Neural cell (in vitro differentiated cells): ENCODE data around the gene EHMT1. TPM values are rescaled to one million over a fixed set of nuclear protein-coding genes. Genes with fewer than 3 reads are reported as not detected.

Experiments used
- H2AFZ ChIP-seq: fragments of 200-600, 300-800 bp; sonication (generic), shearing (Covaris generic); 2 replicates; pipeline ENCODE4 v1.6.0; 2014; ENCODE audit warnings: low read depth, mild to moderate bottlenecking, antibody characterized with exemption, low read length, moderate library complexity
- H3F3A ChIP-seq: fragments of 200-600 bp; shearing (Covaris generic); 2 replicates; pipeline ENCODE4 v1.6.1; 2016; ENCODE audit warnings: mild to moderate bottlenecking, moderate library complexity, mixed read lengths, antibody characterized with exemption, low read length; ENCODE audit not compliant: insufficient read depth, poor library complexity, severe bottlenecking
- H3K27ac ChIP-seq: fragments of 200-600, 300-800 bp; sonication (generic), shearing (Covaris generic); 2 replicates; pipeline ENCODE4 v1.5.1; 2014; ENCODE audit warnings: mild to moderate bottlenecking, low read length, moderate library complexity
- H3K27me3 ChIP-seq: fragments of 300-800, 200-600 bp; sonication (generic), shearing (Covaris generic); 2 replicates; pipeline ENCODE4 v1.6.0; 2014; ENCODE audit warnings: mild to moderate bottlenecking, low read depth, low read length, moderate library complexity; ENCODE audit not compliant: insufficient read depth
- H3K36me3 ChIP-seq: fragments of 300-800, 200-600 bp; sonication (generic), shearing (Covaris generic); 2 replicates; pipeline ENCODE4 v1.5.1; 2014; ENCODE audit warnings: mild to moderate bottlenecking, antibody characterized with exemption, low read length, moderate library complexity; ENCODE audit not compliant: insufficient read depth
- H3K4me2 ChIP-seq: fragments of 300-800, 200-600 bp; sonication (generic), shearing (Covaris generic); 2 replicates; pipeline ENCODE4 v1.6.0; 2014; ENCODE audit warnings: mild to moderate bottlenecking, low read length
- H3K4me3 ChIP-seq: fragments of 300-800, 200-600 bp; sonication (generic), shearing (Covaris generic); 2 replicates; pipeline ENCODE4 v1.5.1; 2014; ENCODE audit warnings: mild to moderate bottlenecking, low read length, moderate library complexity
- H3K79me2 ChIP-seq: fragments of 200-600 bp; shearing (Covaris generic); replicated peaks from 2 replicates; pipeline ENCODE4 v1.6.0; 2014; ENCODE audit warnings: mild to moderate bottlenecking, low read length, moderate library complexity; ENCODE audit not compliant: insufficient read depth
- H3K9ac ChIP-seq: fragments of 300-800, 200-600 bp; sonication (generic), shearing (Covaris generic); 2 replicates; pipeline ENCODE4 v1.6.1; 2016; ENCODE audit warnings: mild to moderate bottlenecking, low read length, mixed read lengths
- H3K9me2 ChIP-seq: fragments of 200-600 bp; shearing (Covaris generic); 2 replicates; pipeline ENCODE4 v1.6.1; 2016; ENCODE audit warnings: mild to moderate bottlenecking, low read length, mixed read lengths; ENCODE audit not compliant: insufficient read depth
- H3K9me3 ChIP-seq: fragments of 200-600, 300-800 bp; sonication (generic), shearing (Covaris generic); 2 replicates; pipeline ENCODE4 v1.6.1; 2016; ENCODE audit warnings: mild to moderate bottlenecking, mixed run types, low read length, moderate library complexity, mixed read lengths
- H4K20me1 ChIP-seq: fragments of 200-600 bp; shearing (Covaris generic); 2 replicates; pipeline ENCODE4 v1.6.1; 2016; ENCODE audit warnings: mild to moderate bottlenecking, mixed run types; ENCODE audit not compliant: insufficient read depth
- CTCF ChIP-seq: fragments of 450-650 bp; IDR thresholded peaks from 2 replicates; pipeline ENCODE4 v1.5.1; 2014; ENCODE audit warnings: antibody characterized with exemption, mild to moderate bottlenecking, moderate library complexity; ENCODE audit not compliant: poor library complexity, severe bottlenecking
- EP300 ChIP-seq: fragments of 450-650 bp; conservative IDR thresholded peaks from 2 replicates; pipeline ENCODE4 v1.6.1; 2014; ENCODE audit warnings: antibody characterized with exemption, mild to moderate bottlenecking, moderate library complexity; ENCODE audit not compliant: poor library complexity, severe bottlenecking
- EZH2 ChIP-seq: fragments of 200-600, 300-800 bp; shearing (Covaris generic), sonication (generic); IDR thresholded peaks from 2 replicates; pipeline ENCODE4 v1.6.1; 2014; ENCODE audit warnings: antibody characterized with exemption, low read length, borderline replicate concordance, mild to moderate bottlenecking; ENCODE audit not compliant: insufficient read depth, poor library complexity, severe bottlenecking
- MXI1 ChIP-seq: fragments of 450-650 bp; conservative IDR thresholded peaks from 2 replicates; pipeline ENCODE4 v1.6.1; 2014; ENCODE audit warnings: antibody characterized with exemption, mild to moderate bottlenecking; ENCODE audit not compliant: poor library complexity, severe bottlenecking
- POLR2AphosphoS5 ChIP-seq: IDR thresholded peaks from 2 replicates; pipeline ENCODE4 v1.6.1; 2012
- RAD21 ChIP-seq: fragments of 450-650 bp; conservative IDR thresholded peaks from 2 replicates; pipeline ENCODE4 v1.6.1; 2014; ENCODE audit warnings: antibody characterized with exemption, mild to moderate bottlenecking, moderate library complexity
- REST ChIP-seq: IDR thresholded peaks from 2 replicates; pipeline ENCODE4 v1.6.1; 2012; ENCODE audit warnings: borderline replicate concordance
- SMC3 ChIP-seq: fragments of 450-650 bp; conservative IDR thresholded peaks from 2 replicates; pipeline ENCODE4 v1.6.1; 2014; ENCODE audit warnings: antibody characterized with exemption, mild to moderate bottlenecking, moderate library complexity; ENCODE audit not compliant: poor library complexity
- TAF1 ChIP-seq: IDR thresholded peaks from 2 replicates; pipeline ENCODE4 v1.6.1; 2012; ENCODE audit warnings: low read depth
- polyA plus RNA-seq: library from polyadenylated mRNA; depleted of rRNA; stranded (reverse); fragments of >200 nt; gene quantifications from 2 replicates; pipeline ENCODE4 v1.2.3, GENCODE V29; 2014

Gene EHMT1
- polyA plus RNA-seq, 1 donor from 2014 or later, result 53.0 TPM

- no peaks in the 10 kb centered on the region for H3K27me3 ChIP-seq
- no peaks in the 10 kb centered on the region for H3K9me3 ChIP-seq
- H3K79me2 ChIP-seq, result peaks cover 7% of the 10 kb centered on the region
- no peak overlapping the region for H3K9ac ChIP-seq
- no peak overlapping the region for H3K4me2 ChIP-seq
- no peaks in the 10 kb centered on the region for H3K36me3 ChIP-seq
- no peak overlapping the region for H3K4me3 ChIP-seq
- H2AFZ ChIP-seq, result no peak overlapping the region
- no peaks in the 10 kb centered on the region for H4K20me1 ChIP-seq
- no peaks in the 10 kb centered on the region for H3F3A ChIP-seq
- H3K27ac ChIP-seq, result no peak overlapping the region
- no peak for TF ChIP-seq MXI1
- TF ChIP-seq RAD21, result peak; percentile 42
- no peaks in the 10 kb centered on the region for H3K9me2 ChIP-seq
Observed at GRCh38 chr9:137582286-137582860, 36.4 kb upstream of the EHMT1 start.

GRCh38 chr9:137583347-137583746 is 35.5 kb upstream of the EHMT1 start:
- no peak overlapping the region for H3K27ac ChIP-seq
- no peaks in the 10 kb centered on the region for H3K27me3 ChIP-seq
- TF ChIP-seq POLR2AphosphoS5, result no peak
- TF ChIP-seq RAD21, result no peak
- no peak for TF ChIP-seq CTCF
- no peak for TF ChIP-seq REST
- TF ChIP-seq TAF1, result no peak
- TF ChIP-seq EZH2, result no peak
- TF ChIP-seq EP300, result no peak
- no peak for TF ChIP-seq MXI1
- no peak for TF ChIP-seq SMC3
- no peaks in the 10 kb centered on the region for H3K36me3 ChIP-seq
- H3K79me2 ChIP-seq, result no peaks in the 10 kb centered on the region
- H3F3A ChIP-seq, result no peaks in the 10 kb centered on the region
- H3K4me3 ChIP-seq, result no peak overlapping the region
- no peak overlapping the region for H3K4me2 ChIP-seq
- H3K9me2 ChIP-seq, result no peaks in the 10 kb centered on the region
- no peaks in the 10 kb centered on the region for H4K20me1 ChIP-seq
- H3K9me3 ChIP-seq, result no peaks in the 10 kb centered on the region
- no peak overlapping the region for H3K9ac ChIP-seq
- no peak overlapping the region for H2AFZ ChIP-seq

GRCh38 chr9:137583957-137584356 is 34.8 kb upstream of the EHMT1 start:
- no peak overlapping the region for H3K27ac ChIP-seq
- H3K9me2 ChIP-seq, result no peaks in the 10 kb centered on the region
- H3K79me2 ChIP-seq, result peaks cover 4% of the 10 kb centered on the region
- no peak overlapping the region for H3K9ac ChIP-seq
- no peaks in the 10 kb centered on the region for H4K20me1 ChIP-seq
- no peak overlapping the region for H3K4me2 ChIP-seq
- H2AFZ ChIP-seq, result no peak overlapping the region
- no peaks in the 10 kb centered on the region for H3K27me3 ChIP-seq
- TF ChIP-seq POLR2AphosphoS5 (no peak), EP300 (no peak), EZH2 (no peak), SMC3 (no peak), CTCF (no peak), MXI1 (no peak), RAD21 (no peak), TAF1 (no peak), REST (no peak)
- H3K36me3 ChIP-seq, result no peaks in the 10 kb centered on the region
- no peaks in the 10 kb centered on the region for H3K9me3 ChIP-seq
- H3K4me3 ChIP-seq, result no peak overlapping the region
- no peaks in the 10 kb centered on the region for H3F3A ChIP-seq
